KG1 (cell line): ENCODE data around the gene SLC25A33.
"Not testable (repeated sequence)": the region's sequence is repeated elsewhere in the genome, so short reads cannot be mapped to it uniquely, and the experiment has no call there.

Source experiments
- DNase-seq: peaks from one replicate; lab custom pipeline; 2025; lab: John Stamatoyannopoulos, UW

The SLC25A33 gene

GRCh38 chr1:9539165-9539828 lies at the start of gene SLC25A33:
Gene SLC25A33 (plus strand): TSS chr1:9539465. CDS start chr1:9539692, 227 bp downstream.
- peak; percentile 95 for DNase-seq

- peak; percentile 33 for DNase-seq
Measured at GRCh38 chr1:9490605-9491339, 48.5 kb upstream of the SLC25A33 start.

GRCh38 chr1:9493326-9493725 lies 45.9 kb upstream of the SLC25A33 start:
- no peak for DNase-seq

- peak; percentile 11 for DNase-seq
Measured at GRCh38 chr1:9494936-9495758, 44.1 kb upstream of the SLC25A33 start.

- DNase-seq, result no peak
Measured at GRCh38 chr1:9495854-9496374, 43.4 kb upstream of the SLC25A33 start.

GRCh38 chr1:9500756-9501754 lies 38.2 kb upstream of the SLC25A33 start:
- no peak for DNase-seq

GRCh38 chr1:9503001-9503675 lies 36.1 kb upstream of the SLC25A33 start:
- no peak for DNase-seq

- no peak for DNase-seq
Measured at GRCh38 chr1:9505143-9505542, 34.1 kb upstream of the SLC25A33 start.

GRCh38 chr1:9506901-9507300 lies 32.4 kb upstream of the SLC25A33 start:
- no peak for DNase-seq

- DNase-seq, result no peak
Measured at GRCh38 chr1:9510130-9510529, 29.1 kb upstream of the SLC25A33 start.

- not testable (repeated sequence) for DNase-seq
Measured at GRCh38 chr1:9515550-9515949, 23.7 kb upstream of the SLC25A33 start.

GRCh38 chr1:9518454-9518998 lies 20.7 kb upstream of the SLC25A33 start:
- no peak for DNase-seq

- DNase-seq, result no peak
Measured at GRCh38 chr1:9520411-9520810, 18.9 kb upstream of the SLC25A33 start.

- no peak for DNase-seq
Measured at GRCh38 chr1:9529190-9529589, 10.1 kb upstream of the SLC25A33 start.

- no peak for DNase-seq
Measured at GRCh38 chr1:9530320-9530719, 8.9 kb upstream of the SLC25A33 start.

- no peak for DNase-seq
Measured at GRCh38 chr1:9534953-9535352, 4.3 kb upstream of the SLC25A33 start.

GRCh38 chr1:9536301-9536700 lies 3.0 kb upstream of the SLC25A33 start:
- no peak for DNase-seq

GRCh38 chr1:9537863-9538668 lies 1.2 kb upstream of the SLC25A33 start:
- DNase-seq, result no peak

GRCh38 chr1:9538669-9539164 lies 548 bp upstream of the SLC25A33 start:
- DNase-seq, result no peak
